HG02798 (cell line): ENCODE data around the gene FAM120AOS.

Experiments
- ATAC-seq: cut with Tn5 transposase; IDR thresholded peaks from one replicate; pipeline ENCODE4 v1.9.1; 2021; ENCODE audit warnings: mild to moderate bottlenecking; ENCODE audit not compliant: unreplicated experiment, poor library complexity

Gene FAM120AOS

GRCh38 chr9:93468763-93469456 is 15.5 kb upstream of the FAM120AOS start:
- ATAC-seq: no peak

- no peak for ATAC-seq
These were observed 14.1 kb upstream of the FAM120AOS start for GRCh38 chr9:93467462-93467861.

GRCh38 chr9:93467062-93467416 is 13.7 kb upstream of the FAM120AOS start:
- ATAC-seq: no peak

- ATAC-seq: no peak
These were observed 13.2 kb upstream of the FAM120AOS start for GRCh38 chr9:93466416-93467061.

- ATAC-seq: no peak
These were observed 12.5 kb upstream of the FAM120AOS start for GRCh38 chr9:93465855-93466254.

- no peak for ATAC-seq
These were observed 11.5 kb upstream of the FAM120AOS start for GRCh38 chr9:93464876-93465275.

GRCh38 chr9:93464395-93464794 is 11.0 kb upstream of the FAM120AOS start:
- no peak for ATAC-seq

GRCh38 chr9:93463638-93464248 is 10.4 kb upstream of the FAM120AOS start:
- ATAC-seq: no peak

- no peak for ATAC-seq
These were observed 8.4 kb upstream of the FAM120AOS start for GRCh38 chr9:93461821-93462220.

- ATAC-seq: no peak
These were observed 8.0 kb upstream of the FAM120AOS start for GRCh38 chr9:93461414-93461743.

GRCh38 chr9:93460689-93461413 is 7.5 kb upstream of the FAM120AOS start:
- ATAC-seq: no peak

GRCh38 chr9:93459432-93459847 is 6.1 kb upstream of the FAM120AOS start:
- no peak for ATAC-seq

GRCh38 chr9:93458712-93459111 is 5.3 kb upstream of the FAM120AOS start:
- ATAC-seq: no peak

- no peak for ATAC-seq
These were observed 3.6 kb upstream of the FAM120AOS start for GRCh38 chr9:93457006-93457405.

GRCh38 chr9:93456504-93456903 is 3.1 kb upstream of the FAM120AOS start:
- no peak for ATAC-seq

- ATAC-seq: no peak
These were observed 2.6 kb upstream of the FAM120AOS start for GRCh38 chr9:93456022-93456421.

GRCh38 chr9:93452710-93453046 is 703 bp downstream of the FAM120AOS start:
- no peak for ATAC-seq

GRCh38 chr9:93451849-93452709 is 1.3 kb downstream of the FAM120AOS start:
- ATAC-seq: peak; percentile 14

GRCh38 chr9:93450945-93451815 is 2.2 kb downstream of the FAM120AOS start, which contains the start of gene FAM120A:
Gene FAM120A (plus strand): TSS chr9:93451685. CDS start chr9:93451916, 231 bp downstream.
- peak; percentile 64 for ATAC-seq
